H9 (cell line): ENCODE data around the gene LDB3. TPM values are rescaled to one million over a fixed set of nuclear protein-coding genes. Genes with fewer than 3 reads are reported as not detected.
A peak's percentile ranks its signal among the peaks of the same experiment; 100 is the strongest.

Experiments
- DNase-seq: peaks from one replicate; pipeline ENCODE4 v3.0.0-alpha.2; 2017
- H2AFZ ChIP-seq: one replicate; pipeline ENCODE4 v1.6.1; 2013; ENCODE audit warnings: mild to moderate bottlenecking, low read length, control low read depth, moderate library complexity
- H2AK5ac ChIP-seq: 2 replicates; pipeline ENCODE4 v1.6.1; 2013; ENCODE audit warnings: low read length, control low read depth, mixed read lengths; ENCODE audit not compliant: insufficient read length
- H2BK120ac ChIP-seq: one replicate; pipeline ENCODE4 v1.6.1; 2013; ENCODE audit warnings: low read depth, mild to moderate bottlenecking, low read length, control low read depth, inconsistent platforms; ENCODE audit not compliant: poor library complexity, severe bottlenecking
- H2BK12ac ChIP-seq: 2 replicates; pipeline ENCODE4 v1.6.1; 2013; ENCODE audit warnings: low read length, control low read depth, mixed read lengths, low read depth; ENCODE audit not compliant: insufficient read length
- H2BK15ac ChIP-seq: 2 replicates; pipeline ENCODE4 v1.6.1; 2013; ENCODE audit warnings: low read depth, low read length, control low read depth
- H2BK20ac ChIP-seq: one replicate; pipeline ENCODE4 v1.6.1; 2013; ENCODE audit warnings: low read depth, mild to moderate bottlenecking, low read length, control low read depth, inconsistent platforms; ENCODE audit not compliant: poor library complexity, severe bottlenecking
- H2BK5ac ChIP-seq: 2 replicates; pipeline ENCODE4 v1.6.1; 2013; ENCODE audit warnings: low read length, control low read depth, mixed read lengths; ENCODE audit not compliant: insufficient read length
- H3K14ac ChIP-seq: 2 replicates; pipeline ENCODE4 v1.6.1; 2013; ENCODE audit warnings: low read length, control low read depth; ENCODE audit not compliant: insufficient read depth
- H3K18ac ChIP-seq: 2 replicates; pipeline ENCODE4 v1.6.1; 2013; ENCODE audit warnings: low read depth, mild to moderate bottlenecking, mixed read lengths, low read length, control low read depth; ENCODE audit not compliant: insufficient read length
- H3K23ac ChIP-seq: 2 replicates; pipeline ENCODE4 v1.6.1; 2013; ENCODE audit warnings: low read length, control low read depth, mixed read lengths, low read depth; ENCODE audit not compliant: insufficient read length
- H3K23me2 ChIP-seq: 2 replicates; pipeline ENCODE4 v1.6.1; 2013; ENCODE audit warnings: low read depth, mild to moderate bottlenecking, mixed read lengths, low read length, control low read depth; ENCODE audit not compliant: insufficient read length, poor library complexity, severe bottlenecking
- H3K27ac ChIP-seq: 2 replicates; pipeline ENCODE4 v1.5.1; 2013; ENCODE audit warnings: low read length, control low read depth, mixed read lengths, low read depth; ENCODE audit not compliant: insufficient read length
- H3K27me3 ChIP-seq: 2 replicates; pipeline ENCODE4 v1.6.1; 2013; ENCODE audit warnings: low read length, control low read depth, inconsistent platforms; ENCODE audit not compliant: insufficient read depth
- H3K4ac ChIP-seq: 2 replicates; pipeline ENCODE4 v1.6.1; 2013; ENCODE audit warnings: low read depth, mild to moderate bottlenecking, control low read depth, inconsistent platforms, low read length, moderate library complexity
- H3K4me1 ChIP-seq: 2 replicates; pipeline ENCODE4 v1.6.1; 2013; ENCODE audit warnings: low read length, control low read depth, inconsistent platforms; ENCODE audit not compliant: insufficient read depth
- H3K4me2 ChIP-seq: 2 replicates; pipeline ENCODE4 v1.6.1; 2013; ENCODE audit warnings: low read length, control low read depth, mixed read lengths; ENCODE audit not compliant: insufficient read length, insufficient read depth
- H3K56ac ChIP-seq: 2 replicates; pipeline ENCODE4 v1.6.1; 2013; ENCODE audit warnings: low read depth, mild to moderate bottlenecking, mixed read lengths, low read length, control low read depth; ENCODE audit not compliant: insufficient read length
- H3K79me1 ChIP-seq: 2 replicates; pipeline ENCODE4 v1.6.1; 2013; ENCODE audit warnings: low read depth, mild to moderate bottlenecking, moderate library complexity, low read length, control low read depth, inconsistent platforms; ENCODE audit not compliant: insufficient read depth, poor library complexity, severe bottlenecking
- H3K79me2 ChIP-seq: 2 replicates; pipeline ENCODE4 v1.6.1; 2013; ENCODE audit warnings: low read length, control low read depth, inconsistent platforms; ENCODE audit not compliant: insufficient read depth
- H3K9ac ChIP-seq: 2 replicates; pipeline ENCODE4 v1.6.1; 2013; ENCODE audit warnings: low read length, control low read depth, mixed read lengths; ENCODE audit not compliant: insufficient read length; ENCODE audit errors: extremely low read depth
- H3K9me3 ChIP-seq: one replicate; pipeline ENCODE4 v1.6.1; 2013; ENCODE audit warnings: low read depth, low read length, inconsistent platforms; ENCODE audit not compliant: control insufficient read depth
- H3T11ph ChIP-seq: one replicate; pipeline ENCODE4 v1.6.1; 2013; ENCODE audit warnings: mild to moderate bottlenecking, low read length, control low read depth, inconsistent platforms
- H4K20me1 ChIP-seq: one replicate; pipeline ENCODE4 v1.6.1; 2013; ENCODE audit not compliant: control insufficient read depth, insufficient read length, insufficient read depth
- H4K5ac ChIP-seq: 2 replicates; pipeline ENCODE4 v1.6.1; 2013; ENCODE audit warnings: low read depth, mild to moderate bottlenecking, mixed read lengths, low read length, control low read depth; ENCODE audit not compliant: insufficient read length
- H4K8ac ChIP-seq: replicated peaks from 2 replicates; pipeline ENCODE4 v1.6.1; 2013; ENCODE audit warnings: low read length, control low read depth, mixed read lengths, low read depth; ENCODE audit not compliant: insufficient read length
- H4K91ac ChIP-seq: 2 replicates; pipeline ENCODE4 v1.6.1; 2013; ENCODE audit warnings: low read depth, mild to moderate bottlenecking, moderate library complexity, mixed read lengths, low read length, control low read depth; ENCODE audit not compliant: insufficient read length
- H3K27ac Mint-ChIP-seq, 3 experiments: 2 replicates in 2 of 3; 3 replicates in 1 of 3; pipeline ENCODE4 v1.8.0; 2020 to 2021; ENCODE audit warnings: mixed read lengths in 3 of 3, mild to moderate bottlenecking in 1 of 3, moderate library complexity in 1 of 3
- H3K27me3 Mint-ChIP-seq: 2 replicates; pipeline ENCODE4 v1.8.0; 2021; ENCODE audit warnings: low read depth, mild to moderate bottlenecking, moderate library complexity, mixed read lengths
- H3K36me3 Mint-ChIP-seq, 3 experiments: 2 replicates in 2 of 3; 3 replicates in 1 of 3; pipeline ENCODE4 v1.8.0; 2020 to 2021; ENCODE audit warnings: low read depth in 3 of 3, mixed read lengths in 3 of 3; ENCODE audit not compliant: insufficient read depth in 1 of 3
- H3K4me1 Mint-ChIP-seq, 2 experiments: 2 replicates each; pipeline ENCODE4 v1.8.0; 2020; ENCODE audit warnings: mixed read lengths in 2 of 2
- H3K4me3 Mint-ChIP-seq, 2 experiments: 2 replicates in 1 of 2; 3 replicates in 1 of 2; pipeline ENCODE4 v1.8.0; 2020 to 2021; ENCODE audit warnings: mild to moderate bottlenecking in 2 of 2, mixed read lengths in 2 of 2, moderate library complexity in 1 of 2
- H3K9me3 Mint-ChIP-seq, 2 experiments: 2 replicates in 1 of 2; 3 replicates in 1 of 2; pipeline ENCODE4 v1.8.0; 2020; ENCODE audit warnings: mild to moderate bottlenecking in 2 of 2, mixed read lengths in 2 of 2, moderate library complexity in 1 of 2
- CTCF ChIP-seq: fragments of 200-600 bp; sonication (generic); conservative IDR thresholded peaks from 3 replicates; pipeline ENCODE4 v1.8.0; 2021; ENCODE audit warnings: antibody characterized with exemption, mild to moderate bottlenecking
- WGBS: extraction: QIAGEN DNeasy Blood & Tissue Kit; methylation state at CpG from one replicate; pipeline ENCODE4 v1.1.7; 2013; ENCODE audit warnings: missing lambda C conversion rate, low lambda C conversion rate, mixed read lengths; ENCODE audit not compliant: insufficient read length; ENCODE audit errors: extremely low coverage; 5-methylcytosine and 5-hydroxymethylcytosine counted together
- total RNA-seq: library from RNA; stranded (reverse); gene quantifications from 2 replicates; pipeline ENCODE4 v1.2.1, GENCODE V29; 2021

Gene LDB3
- total RNA-seq, 1 experiment from 2014 or later: 0.17 TPM

GRCh38 chr10:86651631-86652331 lies 16.5 kb upstream of the LDB3 start:
- Histone ChIP-seq H3K23me2 (no peaks in the 10 kb centered on the region), H3K4me2 (no peak overlapping the region), H3K9me3 (no peaks in the 10 kb centered on the region), H3K27me3 (no peaks in the 10 kb centered on the region), H4K20me1 (no peaks in the 10 kb centered on the region), H3K27ac (no peak overlapping the region), H4K5ac (no peak overlapping the region), H2BK15ac (no peak overlapping the region), H2BK120ac (no peak overlapping the region), H2BK12ac (no peak overlapping the region), H3K4me1 (no peaks in the 10 kb centered on the region), H2BK5ac (no peak overlapping the region), H3K14ac (no peak overlapping the region; the same call in 1 of the 2 replicates), H3K9ac (no peak overlapping the region), H4K8ac (no peak overlapping the region), H3K4ac (no peak overlapping the region), H3K79me1 (no peaks in the 10 kb centered on the region), H2BK20ac (no peak overlapping the region), H2AK5ac (no peak overlapping the region), H3T11ph (no peak overlapping the region), H3K79me2 (no peaks in the 10 kb centered on the region), H4K91ac (no peak overlapping the region), H3K56ac (no peak overlapping the region), H3K18ac (no peak overlapping the region), H3K23ac (no peak overlapping the region), H2AFZ (no peak overlapping the region)
- DNase-seq: peak; percentile 25
- Mint-ChIP-seq H3K9me3 (no peaks in the 10 kb centered on the region), H3K27ac (no peak overlapping the region; a peak in 1 of 7 replicates), H3K36me3 (no peaks in the 10 kb centered on the region), H3K4me1 (peaks cover 13 to 15% of the 10 kb centered on the region in 2 experiments), H3K27me3 (no peaks in the 10 kb centered on the region), H3K4me3 (no peak overlapping the region)
- TF ChIP-seq CTCF: no peak
- WGBS: no CpG with 5 or more reads among the region's 16 CpGs
